Upper lobe of left lung (tissue), 4 donors: ENCODE data around the gene KIF20A.

Experiments used
- POLR2A ChIP-seq, 4 donors: fragments of 450-650 bp; IDR thresholded peaks; one replicate each; pipeline ENCODE4 v1.5.1; 2016 to 2017; ENCODE audit warnings: antibody characterized with exemption in 4 of 4, mild to moderate bottlenecking in 2 of 4
- TF ChIP-seq, protein P1 (sequence below), 6 experiments: fragments of 450-650 bp in 4 of 6; fragments of 200-600 bp in 2 of 6; sonication (generic) in 2 of 6; IDR thresholded peaks; one replicate each; pipeline ENCODE4 v1.5.1; 2016 to 2019; ENCODE audit warnings: antibody characterized with exemption in 6 of 6

GRCh38 chr5:138148811-138149210 is 30.1 kb upstream of the KIF20A start:
- TF ChIP-seq, protein P1, sequence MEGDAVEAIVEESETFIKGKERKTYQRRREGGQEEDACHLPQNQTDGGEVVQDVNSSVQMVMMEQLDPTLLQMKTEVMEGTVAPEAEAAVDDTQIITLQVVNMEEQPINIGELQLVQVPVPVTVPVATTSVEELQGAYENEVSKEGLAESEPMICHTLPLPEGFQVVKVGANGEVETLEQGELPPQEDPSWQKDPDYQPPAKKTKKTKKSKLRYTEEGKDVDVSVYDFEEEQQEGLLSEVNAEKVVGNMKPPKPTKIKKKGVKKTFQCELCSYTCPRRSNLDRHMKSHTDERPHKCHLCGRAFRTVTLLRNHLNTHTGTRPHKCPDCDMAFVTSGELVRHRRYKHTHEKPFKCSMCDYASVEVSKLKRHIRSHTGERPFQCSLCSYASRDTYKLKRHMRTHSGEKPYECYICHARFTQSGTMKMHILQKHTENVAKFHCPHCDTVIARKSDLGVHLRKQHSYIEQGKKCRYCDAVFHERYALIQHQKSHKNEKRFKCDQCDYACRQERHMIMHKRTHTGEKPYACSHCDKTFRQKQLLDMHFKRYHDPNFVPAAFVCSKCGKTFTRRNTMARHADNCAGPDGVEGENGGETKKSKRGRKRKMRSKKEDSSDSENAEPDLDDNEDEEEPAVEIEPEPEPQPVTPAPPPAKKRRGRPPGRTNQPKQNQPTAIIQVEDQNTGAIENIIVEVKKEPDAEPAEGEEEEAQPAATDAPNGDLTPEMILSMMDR (IDR thresholded peaks at IDR 0.05) = no peak
- TF ChIP-seq POLR2A (IDR thresholded peaks at IDR 0.05) = no peak
